GM19372 (cell line): ENCODE results near the gene KMT2C.
"Not testable (repeated sequence)": the region's sequence is repeated elsewhere in the genome, so short reads cannot be mapped to it uniquely, and the experiment has no call there.

ENCODE experiments used
- ATAC-seq: cut with Tn5 transposase; IDR thresholded peaks from one replicate; pipeline ENCODE4 v1.9.1; 2021; ENCODE audit warnings: mild to moderate bottlenecking, low read depth, moderate library complexity; ENCODE audit not compliant: unreplicated experiment

The KMT2C gene

GRCh38 chr7:152435384-152436110 lies at the start of gene KMT2C:
Gene KMT2C, minus strand, starts transcription at chr7:152436003. Its CDS starts 217 bp downstream, at chr7:152435786.
- ATAC-seq, result no peak

- ATAC-seq, result no peak
These were observed 45.3 kb upstream of the KMT2C start for GRCh38 chr7:152481082-152481481.

- no peak for ATAC-seq
These were observed 44.9 kb upstream of the KMT2C start for GRCh38 chr7:152480664-152481063.

GRCh38 chr7:152479595-152479994 lies 43.8 kb upstream of the KMT2C start:
- ATAC-seq, result no peak

DNA sequence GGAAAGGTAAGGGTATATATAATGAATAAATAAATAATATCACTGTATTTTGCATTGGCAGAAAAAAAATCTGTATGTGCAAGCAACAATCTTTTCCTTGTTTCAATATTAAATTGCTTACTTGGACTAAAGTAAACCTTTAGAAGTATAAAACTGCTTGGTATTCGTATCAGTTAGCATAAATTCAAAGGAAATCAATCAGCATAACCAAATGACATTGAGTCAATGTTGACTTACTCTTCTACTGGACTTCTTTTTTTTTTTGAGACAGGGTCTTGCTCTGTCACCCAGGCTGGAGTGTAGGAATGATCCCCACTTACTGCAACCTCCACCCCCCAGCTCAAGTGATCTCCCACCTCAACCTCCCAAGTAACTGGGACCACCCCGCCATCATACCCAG lies 42.3 kb upstream of the KMT2C start:
- ATAC-seq, result no peak

DNA sequence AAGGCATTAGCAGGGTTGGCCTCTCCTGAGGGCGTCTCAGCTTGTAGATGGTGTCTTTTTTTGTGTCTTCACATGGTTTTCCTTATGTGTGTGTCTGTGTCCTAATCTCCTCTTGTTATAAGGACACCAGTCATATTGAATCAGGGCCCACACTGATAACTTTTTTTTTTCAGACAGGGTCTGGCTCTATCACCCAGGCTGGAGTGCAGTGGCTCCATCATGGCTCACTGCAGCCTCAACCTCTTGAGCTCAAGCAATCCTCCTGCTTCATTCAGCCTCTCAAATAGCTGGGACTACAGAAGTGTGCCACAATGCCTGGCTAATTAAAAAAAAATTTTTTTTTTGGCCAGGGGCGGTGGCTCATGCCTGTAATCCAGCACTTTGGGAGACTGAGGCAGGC lies 41.3 kb upstream of the KMT2C start:
- ATAC-seq, result no peak

DNA sequence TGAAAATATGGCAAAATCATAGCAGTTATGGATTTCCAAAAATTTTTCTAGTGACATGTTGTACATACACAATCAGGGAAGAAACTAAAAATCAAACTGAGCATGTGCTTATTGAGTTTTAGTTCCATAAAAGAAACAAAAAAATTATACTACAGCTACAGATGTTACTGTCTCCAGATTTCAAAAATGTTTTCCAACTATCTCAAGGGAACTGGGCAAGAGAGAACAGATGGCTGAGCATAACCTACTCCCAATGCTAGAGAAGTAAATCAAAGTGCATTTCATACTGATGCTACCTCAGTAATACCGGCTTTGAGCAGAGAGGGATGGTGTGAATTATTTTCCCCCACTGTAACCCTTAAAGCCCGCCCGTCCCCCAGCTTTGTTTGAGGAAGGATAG lies 40.7 kb upstream of the KMT2C start:
- ATAC-seq, result no peak

DNA sequence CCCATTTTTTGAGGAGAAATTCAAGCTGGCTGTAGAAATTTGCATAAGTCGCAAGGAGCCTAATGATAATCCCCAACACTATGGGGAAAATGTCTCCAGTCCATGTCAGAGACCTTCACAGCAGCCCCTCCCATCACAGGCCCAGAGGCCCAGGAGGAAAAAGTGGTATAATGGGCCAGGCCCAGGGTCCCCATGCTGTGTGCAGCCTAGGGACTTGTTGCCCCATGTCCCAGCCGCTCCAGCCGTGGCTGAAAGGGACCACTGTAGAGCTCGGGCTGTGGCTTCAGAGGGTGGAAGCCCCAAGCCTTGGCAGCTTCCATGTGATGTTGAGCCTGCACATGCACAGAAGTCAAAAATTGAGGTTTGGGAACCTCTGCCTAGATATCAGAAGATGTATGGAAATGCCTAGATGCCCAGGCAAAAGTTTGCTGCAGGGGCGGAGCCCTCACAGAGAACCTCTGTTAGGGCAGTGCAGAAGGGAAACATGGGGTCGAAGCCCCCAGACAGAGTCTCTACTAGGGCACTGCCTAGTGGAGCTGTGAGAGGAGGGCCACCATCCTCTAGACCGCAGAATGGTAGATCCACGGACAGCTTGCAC lies 35.3 kb upstream of the KMT2C start:
- ATAC-seq, result not testable (repeated sequence)

GRCh38 chr7:152470251-152471022 lies 34.6 kb upstream of the KMT2C start:
- not testable (repeated sequence) for ATAC-seq

- not testable (repeated sequence) for ATAC-seq
These were observed 33.8 kb upstream of the KMT2C start for GRCh38 chr7:152469576-152469975.

DNA sequence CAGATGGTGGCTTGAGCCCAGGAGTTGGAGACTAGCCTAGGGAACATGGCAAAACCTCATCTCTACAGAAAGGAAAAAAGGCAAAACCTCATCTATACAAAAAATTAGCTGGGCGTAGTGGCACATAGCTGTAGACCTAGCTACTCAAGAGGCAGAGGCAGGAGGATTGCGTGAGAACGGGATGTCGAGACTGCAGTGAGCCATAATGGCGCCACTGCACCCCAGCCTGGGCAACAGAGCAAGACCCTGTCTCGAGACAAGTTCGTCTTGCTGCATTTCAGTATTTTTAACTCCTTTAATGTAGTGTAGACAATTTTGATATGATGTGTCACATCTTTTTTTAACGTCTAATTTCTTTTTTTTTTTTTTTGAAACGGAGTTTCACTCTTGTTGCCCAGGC lies 31.4 kb upstream of the KMT2C start:
- no peak for ATAC-seq

GRCh38 chr7:152465119-152465387 lies 29.2 kb upstream of the KMT2C start:
- no peak for ATAC-seq

- peak; percentile 33 for ATAC-seq
These were observed 28.7 kb upstream of the KMT2C start for GRCh38 chr7:152464312-152465118.

DNA sequence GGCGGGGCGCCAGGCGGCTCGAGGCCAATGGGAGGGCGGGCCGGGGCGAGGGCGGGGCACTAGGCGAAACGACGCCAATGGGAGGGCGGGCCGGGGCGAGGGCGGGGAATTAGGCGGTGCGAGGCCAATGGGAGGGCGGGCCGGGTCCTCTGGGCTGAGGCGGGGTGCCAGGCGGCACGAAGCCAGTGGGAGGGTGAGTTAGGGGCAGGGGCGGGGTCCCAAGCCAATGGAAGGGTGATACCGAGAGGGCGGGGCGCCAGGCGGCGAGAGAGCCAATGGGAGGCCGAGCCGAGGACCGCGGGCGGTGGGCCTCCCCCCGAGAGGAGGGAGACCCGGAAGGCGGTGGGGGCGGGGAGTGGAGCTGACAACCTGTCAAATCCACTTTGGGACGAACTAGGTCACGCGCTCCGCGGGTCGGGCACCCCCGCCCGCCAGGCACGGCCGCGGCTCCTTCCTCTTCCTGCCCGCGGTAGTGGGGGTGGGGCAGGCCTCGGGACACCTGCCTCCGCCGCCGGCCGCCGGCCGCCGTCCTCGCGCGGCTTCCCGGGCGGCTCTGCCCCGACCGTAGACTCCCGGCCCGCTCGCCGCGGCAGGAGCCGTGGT lies 28.0 kb upstream of the KMT2C start:
- peak; percentile 83 for ATAC-seq

DNA sequence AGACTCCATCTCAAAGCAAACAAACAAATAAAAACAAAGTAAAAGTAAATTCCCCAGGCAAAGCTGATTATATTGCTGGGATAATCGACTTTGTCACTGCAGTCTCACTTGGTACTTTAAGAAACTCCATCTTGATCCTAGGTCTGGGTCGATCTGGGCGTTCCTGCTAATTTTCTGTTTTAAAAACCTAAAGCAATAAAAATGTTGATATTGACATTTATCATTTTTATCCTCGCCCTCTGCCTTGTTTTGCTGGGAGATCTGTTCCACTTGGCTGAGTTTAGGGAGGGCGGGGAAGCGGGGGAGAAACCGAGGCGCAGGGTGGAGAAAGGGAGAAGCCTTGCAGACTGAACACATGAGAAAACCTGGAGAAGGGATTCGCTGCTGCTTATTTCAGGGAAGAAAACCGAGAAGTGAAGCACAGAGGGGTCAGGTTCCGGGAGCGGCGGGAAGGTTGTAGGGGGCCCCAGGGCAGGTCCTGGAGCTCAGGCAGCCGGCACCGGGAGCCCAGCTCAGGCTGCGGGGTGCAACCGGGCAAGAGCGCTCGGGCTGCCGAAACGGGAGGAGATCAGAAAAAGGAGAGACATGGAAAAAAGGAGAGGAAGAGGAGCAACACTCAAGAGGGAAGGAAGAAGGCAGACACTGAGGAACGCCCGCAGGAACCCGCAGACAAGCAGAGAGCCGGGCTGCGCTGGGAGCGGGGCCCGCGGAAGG lies 27.3 kb upstream of the KMT2C start:
- ATAC-seq, result peak; percentile 12

DNA sequence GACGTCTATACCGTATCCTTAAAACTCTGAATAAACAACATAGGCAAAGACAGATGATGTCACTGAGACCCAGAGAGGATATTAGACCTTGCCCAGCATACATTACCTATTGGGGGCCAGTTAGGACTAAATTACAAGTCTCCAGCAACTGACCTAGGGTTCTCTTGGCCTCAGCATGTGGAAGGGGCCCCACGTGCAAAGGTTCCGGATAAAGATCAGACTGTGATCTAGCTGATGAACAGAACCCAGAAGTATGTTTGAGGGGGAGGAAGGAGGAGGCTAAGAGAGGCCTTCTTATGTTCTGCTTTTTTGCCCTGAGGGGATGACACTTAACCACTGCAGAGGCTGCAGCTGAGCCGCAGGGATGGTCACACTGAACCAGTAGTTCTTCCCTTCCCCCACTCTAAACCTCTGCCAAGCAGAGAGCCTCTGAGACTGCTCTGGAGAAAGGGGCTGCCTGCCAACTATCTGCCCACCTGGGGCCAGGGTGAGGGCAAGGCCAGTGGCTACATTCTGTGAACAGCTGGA lies 24.0 kb upstream of the KMT2C start:
- no peak for ATAC-seq

DNA sequence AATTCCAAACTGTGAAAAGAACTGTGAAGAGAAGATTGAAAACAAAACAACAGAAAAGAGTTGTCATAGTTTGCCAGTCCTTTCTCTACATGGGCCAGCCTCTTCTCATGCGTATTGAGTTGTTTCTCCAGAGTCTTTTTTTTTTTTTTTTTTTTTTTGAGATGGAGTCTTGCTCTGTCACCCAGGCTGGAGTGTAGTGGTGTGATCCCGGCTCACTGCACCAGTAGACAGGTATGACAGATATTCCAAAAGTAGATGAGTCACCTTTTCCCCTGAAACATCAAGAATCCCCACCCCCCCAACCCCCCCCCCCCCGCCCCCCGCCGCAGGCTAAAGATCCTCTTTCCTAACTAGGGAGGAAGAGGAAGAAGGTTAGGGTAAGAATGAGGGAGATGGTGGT lies 15.6 kb upstream of the KMT2C start:
- no peak for ATAC-seq

GRCh38 chr7:152445386-152446008 lies 9.7 kb upstream of the KMT2C start:
- not testable (repeated sequence) for ATAC-seq

GRCh38 chr7:152443586-152443985 lies 7.8 kb upstream of the KMT2C start:
- ATAC-seq, result no peak
